ENCODE measurements around the gene DND1.
"Not testable (repeated sequence)": the region's sequence is repeated elsewhere in the genome, so short reads cannot be mapped to it uniquely, and the experiment has no call there.

DND1 gene

DNA sequence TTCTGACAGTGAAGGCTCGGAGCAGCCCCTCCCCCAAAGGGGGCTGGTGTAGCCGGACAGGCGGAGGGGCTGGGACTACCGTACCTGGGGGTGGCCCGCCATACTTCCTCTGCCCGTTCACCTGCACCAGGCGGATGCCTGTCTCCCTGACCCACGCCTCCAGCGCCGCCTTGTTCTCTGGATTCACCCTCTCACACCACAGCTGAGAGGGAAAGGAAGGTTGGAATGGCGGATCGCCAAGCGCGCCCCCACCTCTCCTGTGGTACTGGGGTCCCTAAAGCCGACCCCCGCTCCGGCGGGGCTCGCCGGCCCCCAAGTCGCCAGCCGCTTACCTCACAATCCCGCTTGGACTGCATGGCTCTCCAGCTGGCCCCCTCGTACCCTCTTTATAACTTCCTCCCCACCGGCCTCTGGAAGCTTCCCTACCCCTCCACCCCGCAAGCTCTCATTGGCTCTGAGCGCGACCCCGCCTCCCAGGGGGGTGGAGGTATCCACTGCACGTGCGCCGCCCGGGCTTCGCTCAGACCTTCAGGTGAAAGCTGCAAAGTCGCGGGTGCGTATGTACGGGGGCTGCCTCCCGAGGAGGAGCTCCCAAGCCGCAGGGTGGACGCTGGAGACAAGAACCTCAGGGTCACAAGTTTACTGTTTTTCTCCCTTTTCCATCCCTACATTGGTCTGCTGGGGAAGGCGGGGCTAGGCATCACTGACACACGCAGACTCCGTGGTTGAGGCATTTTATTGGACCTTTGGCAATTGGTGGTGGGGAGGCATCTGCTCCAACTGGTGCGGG lies at the start of gene DND1:
TSS of gene DND1 (minus strand) at position 390 of the 790 bp plus-strand sequence. CDS start at position 356, 34 bp downstream.
- DNase-seq (ENCODE audit: low read depth in 3 of 3, low spot score in 1 of 3) = no peak

DNA sequence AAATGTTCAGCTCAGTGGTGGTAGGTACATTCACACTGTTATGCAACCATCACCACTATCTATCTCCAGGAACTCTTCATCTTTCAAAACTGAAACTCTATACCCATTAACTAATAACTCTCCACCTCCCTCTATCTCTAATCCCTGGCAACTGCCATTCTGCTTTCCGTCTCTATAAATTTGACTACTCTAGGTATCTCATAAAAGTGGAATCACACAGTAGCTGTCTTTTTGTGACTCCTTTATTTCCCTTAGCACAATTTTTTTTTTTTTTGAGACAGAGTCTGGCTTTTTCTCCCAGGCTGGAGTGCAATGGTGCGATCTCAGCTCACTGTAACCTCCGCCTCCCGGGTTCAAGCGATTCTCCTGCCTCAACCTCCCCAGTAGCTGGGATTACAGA lies 48.0 kb upstream of the DND1 start:
- not testable (repeated sequence) for DNase-seq (ENCODE audit: low read depth in 3 of 3, low spot score in 1 of 3)

DNA sequence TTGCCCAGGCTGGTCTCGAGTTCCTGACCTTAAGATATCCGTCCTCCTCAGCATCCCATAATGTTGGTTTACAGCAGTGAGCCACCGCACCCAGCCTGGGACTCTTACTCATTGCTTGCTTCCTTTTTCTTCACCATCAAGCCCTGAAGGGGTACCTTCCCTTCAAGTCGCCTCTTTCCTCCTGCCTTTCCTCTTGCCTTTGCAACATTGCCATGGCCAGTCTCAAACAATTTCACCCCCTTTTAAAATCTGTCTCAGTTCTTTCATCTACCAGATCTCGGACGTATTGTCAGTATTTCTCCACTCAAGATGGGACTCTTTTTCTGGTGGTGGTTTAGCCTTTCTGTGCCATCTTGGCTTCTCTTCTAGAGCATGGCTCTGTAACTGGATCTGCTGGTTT lies 47.4 kb upstream of the DND1 start:
- DNase-seq (ENCODE audit: low read depth in 3 of 3, low spot score in 1 of 3) = not testable (repeated sequence)

DNA sequence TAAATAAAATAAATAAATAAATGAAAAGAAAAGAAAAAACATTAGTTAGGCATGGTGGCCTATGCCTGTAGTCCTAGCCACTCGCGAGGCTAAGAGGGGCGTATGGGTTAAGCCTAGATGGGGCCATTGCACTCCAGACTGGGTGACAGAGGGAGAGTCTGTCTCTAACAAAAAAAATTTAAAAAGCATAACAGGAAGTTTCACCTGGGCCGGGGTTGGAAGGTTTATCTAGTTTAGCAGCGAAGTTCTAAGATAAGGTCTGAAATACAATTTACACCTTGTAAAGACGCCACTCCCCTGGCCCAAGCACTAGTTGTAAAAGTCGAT lies 44.9 kb upstream of the DND1 start:
- no peak for DNase-seq (ENCODE audit: low read depth in 3 of 3, low spot score in 1 of 3)

DNA sequence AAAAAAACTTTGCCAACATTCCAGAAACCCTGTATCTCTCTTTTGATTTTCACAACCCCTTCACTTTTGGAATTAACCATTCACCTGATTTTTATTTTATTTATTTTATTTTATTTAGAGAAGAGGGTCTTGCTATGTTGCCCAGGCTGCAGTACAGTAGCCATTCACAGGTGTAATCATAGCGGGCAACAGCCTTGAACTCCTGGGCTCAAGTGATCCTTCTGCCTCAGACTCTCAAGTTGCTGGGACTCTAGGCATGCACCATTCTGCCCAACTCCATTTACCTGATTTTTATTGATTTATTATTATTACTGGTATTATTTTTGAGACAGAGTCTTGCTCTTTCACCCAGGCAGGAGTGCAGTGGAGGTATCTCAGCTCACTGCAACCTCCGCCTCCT lies 42.9 kb upstream of the DND1 start:
- DNase-seq (ENCODE audit: low read depth in 3 of 3, low spot score in 1 of 3) = not testable (repeated sequence)

DNA sequence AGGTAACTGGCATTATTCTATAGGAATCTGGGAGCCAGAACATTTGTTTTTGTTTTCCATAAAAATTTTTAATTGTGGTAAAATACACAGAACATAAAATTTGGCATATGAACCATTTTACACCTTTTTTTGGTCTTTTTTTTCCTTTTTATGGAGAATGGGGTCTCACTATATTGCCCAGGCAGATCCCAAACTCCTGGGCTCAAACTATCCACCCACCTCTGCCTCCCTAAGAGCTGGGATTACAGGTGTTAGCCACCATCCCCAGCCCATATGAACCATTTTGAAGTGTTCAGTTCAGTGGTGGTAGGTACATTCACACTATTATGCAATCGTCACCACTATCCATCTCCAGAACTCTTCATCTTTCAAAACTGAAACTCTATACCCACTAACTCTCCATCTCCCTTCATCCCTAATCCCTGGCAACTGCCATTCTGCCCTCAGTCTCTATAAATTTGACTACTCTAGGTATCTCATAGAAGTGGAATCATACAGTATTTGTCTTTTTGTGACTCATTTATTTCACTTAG lies 40.3 kb upstream of the DND1 start:
- no peak for DNase-seq (ENCODE audit: low read depth in 3 of 3, low spot score in 1 of 3)

DNA sequence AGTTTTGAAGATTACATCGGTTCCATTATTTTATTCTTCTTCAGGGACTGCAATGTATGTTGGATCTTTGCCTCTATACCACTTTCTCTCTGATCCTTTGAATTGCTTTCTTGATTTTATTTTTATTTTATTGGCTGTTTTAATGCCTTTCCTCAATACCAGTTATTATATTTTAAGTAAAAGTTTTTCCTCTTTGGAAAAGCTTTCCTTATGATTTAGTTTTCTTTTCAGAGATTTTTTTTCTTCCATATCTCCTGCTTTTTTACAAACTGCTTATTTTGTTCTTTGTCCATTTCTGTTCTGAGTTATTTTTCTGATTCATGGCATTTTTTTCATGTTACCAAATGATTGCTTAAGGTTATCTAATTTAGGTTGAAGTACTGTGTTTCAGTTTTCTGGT lies 38.4 kb upstream of the DND1 start:
- DNase-seq (ENCODE audit: low read depth in 3 of 3, low spot score in 1 of 3) = no peak

DNA sequence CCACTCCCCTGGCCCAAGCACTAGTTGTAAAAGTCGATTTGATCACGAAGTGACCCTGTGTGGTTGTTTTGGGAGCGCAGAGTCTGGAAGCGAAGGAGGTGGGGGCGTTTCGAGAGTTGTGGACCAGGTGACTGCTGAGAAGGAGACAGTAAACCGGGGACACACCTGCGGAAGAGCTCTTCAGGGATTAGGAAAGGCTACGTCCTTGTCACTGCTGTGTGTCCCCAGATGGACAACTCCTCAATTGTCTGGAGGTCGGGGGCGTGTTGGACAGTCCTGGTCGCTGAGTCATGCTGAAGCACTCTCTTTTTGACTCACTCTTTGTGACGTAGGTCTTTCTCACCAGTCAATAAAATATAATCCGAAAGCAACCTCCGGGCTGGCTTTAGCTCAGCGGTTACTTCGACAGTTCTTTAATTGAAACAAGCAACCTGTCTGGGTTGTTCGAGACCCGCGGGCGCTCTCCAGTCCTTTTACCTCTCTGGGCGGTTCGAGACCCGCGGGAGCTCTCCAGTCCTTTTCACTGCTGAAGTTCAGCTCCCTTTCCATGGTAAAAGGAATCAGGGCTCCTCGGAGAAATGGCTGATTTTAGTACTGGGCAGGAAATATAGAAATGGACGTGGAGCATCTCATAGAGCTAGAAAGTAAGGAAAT lies 37.6 kb upstream of the DND1 start:
- DNase-seq (ENCODE audit: low read depth in 3 of 3, low spot score in 1 of 3) = peak; percentile 69 to 89 (median 70)

DNA sequence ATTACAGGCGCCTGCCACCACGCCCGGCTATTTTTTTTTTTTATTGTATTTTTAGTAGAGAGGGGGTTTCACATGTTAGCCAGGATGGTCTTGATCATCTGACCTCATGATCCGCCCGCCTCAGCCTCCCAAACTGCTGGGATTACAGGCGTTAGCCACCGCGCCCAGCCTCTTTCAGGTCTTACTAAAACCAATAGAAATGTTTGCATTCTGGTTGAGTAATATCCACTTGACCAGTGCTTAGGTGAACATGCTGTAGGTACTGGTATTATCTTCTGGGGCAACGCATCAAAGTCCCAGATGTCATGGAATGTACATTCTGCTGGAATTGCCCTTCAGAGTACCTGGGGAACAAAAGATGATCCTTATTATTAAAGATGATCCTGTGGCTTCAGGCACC lies 35.4 kb upstream of the DND1 start:
- not testable (repeated sequence) for DNase-seq (ENCODE audit: low read depth in 3 of 3, low spot score in 1 of 3)

DNA sequence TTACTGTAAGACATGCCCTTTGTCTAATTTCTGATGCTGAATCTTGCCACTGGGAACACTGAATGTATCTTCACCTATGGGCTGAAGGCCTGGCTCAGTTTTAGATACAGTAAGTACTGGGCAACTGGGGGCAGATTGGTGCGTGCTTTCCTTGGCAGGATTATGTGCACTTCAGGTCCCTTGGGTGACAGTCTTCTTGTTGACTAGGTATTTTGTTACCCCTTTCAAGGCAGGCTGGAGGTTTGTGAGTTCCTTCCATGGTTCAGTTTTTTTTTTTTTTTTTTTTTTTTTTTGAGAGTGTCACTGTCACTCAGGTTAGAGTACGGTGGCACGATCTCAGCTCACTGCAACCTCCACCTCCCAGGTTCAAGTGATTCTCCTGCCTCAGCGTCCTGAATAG lies 34.4 kb upstream of the DND1 start:
- no peak for DNase-seq (ENCODE audit: low read depth in 3 of 3, low spot score in 1 of 3)

DNA sequence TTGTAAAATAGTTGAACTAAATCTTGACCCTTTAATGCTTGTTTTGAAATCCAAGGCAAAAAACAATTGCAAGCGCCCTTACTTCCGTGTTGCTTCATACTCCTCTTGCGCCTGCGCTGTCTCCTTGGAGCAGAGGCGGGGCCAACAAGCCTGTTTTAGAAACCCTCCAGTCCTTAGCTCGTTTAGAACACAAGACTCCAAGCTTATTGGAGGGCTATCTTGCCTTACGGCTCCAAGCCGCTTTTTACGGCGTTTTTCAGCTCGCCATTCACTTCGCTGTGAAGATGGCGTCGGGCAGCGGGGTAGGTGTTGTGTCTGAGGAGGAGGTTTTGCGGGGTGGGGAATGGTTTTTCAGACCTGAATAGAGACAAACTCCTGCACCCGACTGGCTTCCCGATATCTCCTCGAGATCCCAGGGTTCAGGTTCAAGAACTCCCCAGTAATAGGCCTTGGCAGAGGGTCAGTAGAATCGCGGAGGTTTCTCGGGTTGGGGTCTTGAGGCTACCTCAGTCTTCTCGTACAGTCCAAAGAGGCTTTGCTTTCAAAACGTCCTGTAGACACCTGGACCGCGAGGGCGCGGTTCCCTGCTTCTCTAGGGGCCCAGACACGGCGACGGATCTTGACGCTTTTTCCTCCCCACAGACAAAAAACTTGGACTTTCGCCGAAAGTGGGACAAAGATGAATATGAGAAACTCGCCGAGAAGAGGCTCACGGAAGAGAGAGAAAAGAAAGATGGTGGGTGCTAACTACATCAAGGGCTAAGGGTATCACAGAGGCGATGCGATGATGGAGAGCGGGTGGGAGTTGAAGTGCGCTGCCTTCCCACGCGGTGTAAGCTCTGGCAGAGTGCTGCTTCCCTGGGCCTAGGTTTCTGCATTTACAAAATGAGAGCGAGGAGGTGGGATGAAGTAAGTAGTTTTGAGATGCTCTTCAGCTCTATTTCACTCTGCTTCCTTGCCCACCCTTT lies 27.1 kb upstream of the DND1 start, which contains the start of gene ZMAT2:
TSS of gene ZMAT2 (plus strand) at position 271 of the 968 bp plus-strand sequence. CDS start at position 285, 14 bp downstream.
- peak; percentile 75 to 81 (median 78) for DNase-seq (ENCODE audit: low read depth in 3 of 3, low spot score in 1 of 3)

DNA sequence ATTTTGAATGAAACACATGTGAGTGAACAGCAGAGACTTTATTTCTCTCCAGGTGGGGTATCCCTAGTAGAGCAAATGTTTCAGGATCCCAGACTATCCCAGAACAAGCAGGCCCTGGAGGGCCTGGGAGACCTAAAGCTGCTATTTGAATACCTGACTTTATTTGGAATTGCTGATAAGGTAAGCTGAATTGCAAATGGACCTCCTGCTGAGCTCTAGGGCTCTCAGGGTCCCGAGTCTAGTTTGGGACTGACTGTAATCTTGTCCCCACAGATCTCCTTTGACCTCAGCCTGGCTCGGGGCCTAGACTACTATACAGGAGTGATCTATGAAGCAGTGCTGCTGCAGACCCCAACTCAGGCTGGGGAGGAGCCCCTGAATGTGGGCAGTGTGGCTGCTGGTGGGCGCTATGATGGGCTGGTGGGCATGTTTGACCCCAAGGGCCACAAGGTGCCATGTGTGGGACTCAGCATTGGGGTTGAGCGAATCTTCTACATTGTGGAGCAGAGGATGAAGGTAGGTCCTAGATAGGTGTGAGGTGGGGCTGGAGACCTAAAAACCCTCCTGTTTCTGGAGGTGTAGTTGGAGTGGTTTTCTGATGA lies 23.6 kb upstream of the DND1 start:
- DNase-seq (ENCODE audit: low read depth in 3 of 3, low spot score in 1 of 3) = no peak

DNA sequence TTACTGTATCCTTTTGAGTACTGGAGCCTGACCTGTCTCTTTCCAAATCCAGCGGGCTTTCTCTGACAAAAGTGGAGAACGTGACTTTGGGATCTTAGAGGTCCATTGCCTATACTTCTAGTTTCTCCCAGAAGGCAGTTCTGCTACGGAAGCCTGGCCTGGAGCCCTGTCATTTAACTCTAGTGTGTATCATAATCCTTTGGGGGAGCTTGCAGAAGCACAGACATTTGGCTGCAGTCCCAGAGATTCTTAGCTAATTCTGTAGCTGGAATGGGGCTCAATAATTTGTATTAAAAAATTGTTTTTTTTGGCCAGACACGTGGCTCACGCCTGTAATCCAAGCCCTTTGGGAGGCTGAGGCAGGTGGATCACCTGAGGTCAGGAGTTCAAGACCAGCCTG lies 20.9 kb upstream of the DND1 start:
- no peak for DNase-seq (ENCODE audit: low read depth in 3 of 3, low spot score in 1 of 3)

DNA sequence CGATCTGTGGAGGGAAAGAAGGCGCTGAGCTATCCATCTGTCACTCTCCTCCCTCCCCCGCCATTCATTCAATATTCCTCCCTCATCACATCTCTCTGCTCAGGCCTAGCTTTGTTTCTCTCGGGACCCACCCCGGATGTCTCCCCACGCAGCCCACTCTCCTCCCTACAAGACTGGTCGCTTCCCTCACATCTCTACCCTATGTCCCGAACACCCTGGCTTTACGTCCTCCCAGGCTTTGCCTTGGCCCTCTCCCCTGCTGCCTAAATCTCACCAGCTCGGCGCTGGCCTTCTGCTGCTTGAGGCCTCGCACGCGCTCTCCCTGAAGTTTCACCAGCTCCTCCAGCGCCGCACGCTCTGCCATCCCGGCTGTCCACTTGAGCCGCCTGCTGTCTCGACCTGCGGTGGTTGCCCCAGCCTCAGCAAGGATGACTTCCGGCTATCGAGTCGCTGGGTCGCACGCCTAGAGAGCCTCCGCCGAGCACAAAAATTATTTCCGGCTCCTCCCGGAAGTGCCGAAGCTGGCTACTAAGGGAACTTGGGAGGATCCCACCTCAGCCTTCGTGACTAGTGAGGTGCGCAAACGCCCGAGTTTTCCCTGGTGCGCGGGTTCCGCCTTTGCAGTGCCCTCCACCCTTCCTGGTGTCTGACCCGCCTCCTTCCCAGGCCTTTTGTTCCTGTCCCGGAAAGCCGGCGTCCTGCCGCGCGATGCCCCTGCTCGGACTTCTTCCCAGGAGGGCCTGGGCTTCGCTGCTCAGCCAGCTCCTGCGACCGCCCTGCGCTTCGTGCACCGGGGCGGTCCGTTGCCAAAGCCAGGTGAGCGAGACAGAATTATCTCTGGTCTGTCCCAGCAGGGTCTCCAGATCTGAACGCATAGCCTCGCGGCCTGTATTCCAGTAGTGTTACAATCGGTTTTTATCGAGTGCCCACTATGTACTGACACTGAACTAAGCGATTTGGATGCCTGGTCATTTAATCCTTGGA lies 17.9 kb upstream of the DND1 start, which contains the start of the genes HARS1 and HARS2:
TSS of gene HARS1 (minus strand) at position 430 of the 984 bp plus-strand sequence. CDS start at position 364, 66 bp downstream.
TSS of gene HARS2 (plus strand) at position 515 of the 984 bp plus-strand sequence. CDS start at position 709, 194 bp downstream.
- peak; percentile 48 to 62 (median 52) for DNase-seq (ENCODE audit: low read depth in 3 of 3, low spot score in 1 of 3)

DNA sequence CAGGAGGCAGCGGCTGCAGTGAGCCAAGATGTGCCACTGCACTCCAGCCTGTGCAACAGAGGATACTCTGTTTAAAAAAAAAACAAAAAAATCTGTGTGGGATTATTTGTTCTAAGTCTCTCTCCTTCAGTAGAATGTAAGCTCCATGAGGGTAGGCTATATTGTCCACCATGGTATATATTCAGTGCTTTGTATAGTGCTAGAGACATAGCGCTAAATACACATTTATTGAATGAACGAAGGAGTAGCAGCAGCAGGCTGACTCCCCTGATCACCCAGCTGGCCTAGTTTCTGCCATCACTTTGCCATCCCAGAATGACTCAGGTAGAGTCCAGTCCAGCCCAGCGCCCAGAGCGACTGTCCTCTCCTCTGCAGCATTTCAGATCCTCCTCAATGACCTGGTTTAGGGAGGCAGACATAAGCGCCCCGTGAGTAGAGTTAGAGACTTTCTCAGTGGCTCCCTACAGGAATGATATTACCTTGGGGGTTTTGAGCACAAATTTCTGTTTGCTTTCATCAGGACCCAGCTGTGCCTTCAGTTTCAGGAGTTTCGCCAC lies 17.1 kb upstream of the DND1 start:
- DNase-seq (ENCODE audit: low read depth in 3 of 3, low spot score in 1 of 3) = no peak

DNA sequence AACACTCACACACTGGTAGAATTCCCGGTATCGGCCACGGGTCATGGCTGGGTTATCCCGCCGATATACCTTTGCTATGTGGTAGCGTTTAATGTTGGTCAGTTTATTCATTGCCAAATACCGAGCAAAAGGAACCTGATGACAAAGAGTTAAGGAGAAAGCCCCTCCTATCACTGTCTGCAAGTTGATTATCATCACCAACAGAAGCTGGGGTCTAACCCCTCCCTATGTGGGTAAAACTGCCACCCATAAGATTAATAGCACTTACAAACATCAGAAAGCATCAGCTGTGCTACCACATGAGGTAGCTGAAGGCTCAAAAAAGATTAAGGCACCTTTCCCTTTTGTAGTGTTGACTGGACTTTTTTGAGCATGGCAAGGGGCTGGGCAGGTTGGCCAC lies 5.6 kb upstream of the DND1 start:
- DNase-seq (ENCODE audit: low read depth in 3 of 3, low spot score in 1 of 3) = no peak

DNA sequence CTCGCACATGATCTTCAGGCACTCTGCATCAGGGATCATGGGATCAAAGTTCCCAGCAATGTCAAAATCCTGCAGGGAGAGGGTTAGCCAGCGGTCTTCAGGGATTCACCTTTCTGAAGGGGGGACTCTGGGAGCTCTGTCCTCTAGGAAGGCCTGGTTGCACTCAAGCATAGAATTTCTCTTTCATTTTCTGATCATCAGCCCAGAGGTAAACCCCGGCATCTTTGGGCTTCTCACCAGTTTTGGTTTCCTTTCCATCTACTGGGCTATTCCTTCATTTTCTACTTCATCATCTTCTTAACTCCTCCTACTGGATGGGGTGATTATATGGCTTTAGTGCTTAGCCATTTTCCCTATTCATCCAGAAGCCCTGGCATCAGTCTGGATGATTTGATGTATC lies 4.6 kb upstream of the DND1 start:
- no peak for DNase-seq (ENCODE audit: low read depth in 3 of 3, low spot score in 1 of 3)

DNA sequence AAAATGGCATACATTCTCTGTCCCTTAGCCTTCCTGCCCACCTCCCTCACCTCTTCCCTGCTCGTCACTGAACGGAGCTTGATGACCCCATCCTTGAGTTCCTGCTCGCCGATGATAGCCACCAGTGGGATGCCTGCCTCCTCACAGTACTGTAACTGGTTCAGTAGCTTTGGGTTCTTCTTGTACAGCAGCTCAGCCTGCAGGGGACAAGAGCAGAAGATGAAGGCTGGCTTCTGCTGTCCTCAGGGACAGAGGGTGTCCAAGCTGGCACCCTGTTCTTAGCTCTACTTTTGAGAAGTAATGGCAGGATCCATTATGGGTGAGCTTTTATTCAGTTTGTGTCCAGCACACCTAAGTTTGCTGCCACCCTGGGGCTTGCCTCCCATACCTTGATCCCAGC lies 1.3 kb upstream of the DND1 start:
- no peak for DNase-seq (ENCODE audit: low read depth in 3 of 3, low spot score in 1 of 3)

DNA sequence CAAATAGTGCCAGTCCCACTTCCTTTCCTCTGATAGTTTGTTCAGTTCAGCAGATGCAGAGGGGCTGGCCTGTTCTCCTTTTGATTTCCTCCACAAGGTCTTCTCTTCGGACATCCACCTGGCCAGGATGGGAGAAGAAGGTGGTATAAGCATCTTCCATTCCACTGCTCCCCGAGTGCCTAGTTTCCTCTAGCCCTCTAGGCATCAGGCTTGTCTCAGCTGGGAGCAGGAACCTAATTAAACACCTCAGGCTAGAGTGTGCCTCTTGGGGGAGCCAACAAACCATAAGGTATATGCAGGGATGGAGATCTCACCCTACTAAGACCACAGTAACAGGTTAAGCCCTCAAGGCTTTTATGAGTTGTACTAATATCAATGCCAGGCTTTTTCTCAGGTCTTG lies 835 bp upstream of the DND1 start:
- no peak for DNase-seq (ENCODE audit: low read depth in 3 of 3, low spot score in 1 of 3)
